Measurements from ENCODE around the gene NRAP. TPM values are rescaled to one million over a fixed set of nuclear protein-coding genes. Genes with fewer than 3 reads are reported as not detected.

Gene NRAP
- under 1 TPM; 0.03 to 0.04 (median 0.04) TPM for polyA plus RNA-seq (ENCODE audit: insufficient read length in 3 of 3)
- long read RNA-seq, donor 1: 0 reads
- long read RNA-seq, donor 2: 0 reads
- long read RNA-seq, donor 3: 0 reads
- long read RNA-seq, donor 4: 0 reads
- long read RNA-seq, donor 5: 0 reads
- long read RNA-seq, donor 6: 0 reads
- long read RNA-seq, donor 7: 0 reads
- long read RNA-seq, donor 8: 0 reads
- long read RNA-seq, donor 9: 0 reads
- long read RNA-seq, donor 10: 0 reads
- long read RNA-seq, donor 11: 0 reads
- long read RNA-seq, donor 12: 0 reads
- long read RNA-seq, donor 13: 0 reads
- long read RNA-seq, donor 14: 0 reads
- long read RNA-seq, donor 15: 0 reads
- long read RNA-seq, donor 16: 0 reads

- DNase-seq: no peak
These were observed at the start of gene NRAP for GRCh38 chr10:113663908-113664307. NRAP (minus strand) TSS chr10:113664041; CDS start chr10:113663882, 159 bp downstream.

- no peak for DNase-seq
These were observed 49.8 kb upstream of the NRAP start for GRCh38 chr10:113713640-113713982.

- DNase-seq: no peak
These were observed 49.2 kb upstream of the NRAP start for GRCh38 chr10:113712755-113713639.

GRCh38 chr10:113712024-113712423, 48.2 kb upstream of the NRAP start:
- DNase-seq: no peak

GRCh38 chr10:113711142-113711541, 47.3 kb upstream of the NRAP start:
- no peak for DNase-seq

- no peak for DNase-seq
These were observed 45.5 kb upstream of the NRAP start for GRCh38 chr10:113709221-113709838.

- DNase-seq: no peak
These were observed 44.8 kb upstream of the NRAP start for GRCh38 chr10:113708640-113709039.

GRCh38 chr10:113706623-113707022, 42.8 kb upstream of the NRAP start:
- DNase-seq: no peak

- no peak for DNase-seq
These were observed 41.5 kb upstream of the NRAP start for GRCh38 chr10:113705344-113705652.

- peak; percentile 40 for DNase-seq
These were observed 40.9 kb upstream of the NRAP start for GRCh38 chr10:113704637-113705343.

GRCh38 chr10:113697595-113697994, 33.8 kb upstream of the NRAP start:
- no peak for DNase-seq

- DNase-seq: no peak
These were observed 31.9 kb upstream of the NRAP start for GRCh38 chr10:113695691-113696090.

- no peak for DNase-seq
These were observed 29.5 kb upstream of the NRAP start for GRCh38 chr10:113693348-113693747.

GRCh38 chr10:113692271-113692670, 28.4 kb upstream of the NRAP start:
- DNase-seq: no peak

GRCh38 chr10:113691381-113691780, 27.5 kb upstream of the NRAP start:
- no peak for DNase-seq

GRCh38 chr10:113690749-113691148, 26.9 kb upstream of the NRAP start:
- DNase-seq: no peak

- DNase-seq: no peak
These were observed 25.7 kb upstream of the NRAP start for GRCh38 chr10:113689574-113689973.

- DNase-seq: no peak
These were observed 25.2 kb upstream of the NRAP start for GRCh38 chr10:113689057-113689456.

- no peak for DNase-seq
These were observed 23.2 kb upstream of the NRAP start for GRCh38 chr10:113687037-113687436.

GRCh38 chr10:113686028-113686427, 22.2 kb upstream of the NRAP start:
- no peak for DNase-seq

GRCh38 chr10:113683300-113683699, 19.5 kb upstream of the NRAP start:
- DNase-seq: no peak
